GM18873 (cell line): ENCODE measurements around the gene TXNRD3.
"Not testable (repeated sequence)": the region's sequence is repeated elsewhere in the genome, so short reads cannot be mapped to it uniquely, and the experiment has no call there.

Source experiments
- ATAC-seq: cut with Tn5 transposase; IDR thresholded peaks from one replicate; pipeline ENCODE4 v1.9.1; 2021; ENCODE audit warnings: mild to moderate bottlenecking, moderate library complexity, moderate number of reproducible peaks; ENCODE audit not compliant: unreplicated experiment, low FRiP score

Gene TXNRD3

GRCh38 chr3:126606001-126606400 lies 48.9 kb downstream of the TXNRD3 start:
- no peak for ATAC-seq

- no peak for ATAC-seq
These were observed 50.2 kb downstream of the TXNRD3 start for GRCh38 chr3:126604691-126605090.

- ATAC-seq, result no peak
These were observed 55.8 kb downstream of the TXNRD3 start for GRCh38 chr3:126599101-126599500.

GRCh38 chr3:126595479-126595878 lies 59.4 kb downstream of the TXNRD3 start:
- not testable (repeated sequence) for ATAC-seq

GRCh38 chr3:126591515-126591914 lies 63.4 kb downstream of the TXNRD3 start:
- not testable (repeated sequence) for ATAC-seq

GRCh38 chr3:126582311-126582710 lies 72.6 kb downstream of the TXNRD3 start:
- no peak for ATAC-seq

GRCh38 chr3:126581569-126581968 lies 73.4 kb downstream of the TXNRD3 start:
- ATAC-seq, result no peak

GRCh38 chr3:126580746-126581145 lies 74.2 kb downstream of the TXNRD3 start:
- ATAC-seq, result no peak

GRCh38 chr3:126578702-126579101 lies 76.2 kb downstream of the TXNRD3 start:
- no peak for ATAC-seq

- no peak for ATAC-seq
These were observed 77.7 kb downstream of the TXNRD3 start for GRCh38 chr3:126577261-126577660.

GRCh38 chr3:126573492-126574117 lies 81.3 kb downstream of the TXNRD3 start:
- ATAC-seq, result no peak

GRCh38 chr3:126571078-126571477 lies 83.8 kb downstream of the TXNRD3 start:
- ATAC-seq, result no peak

- ATAC-seq, result no peak
These were observed 84.8 kb downstream of the TXNRD3 start for GRCh38 chr3:126570103-126570541.

- ATAC-seq, result no peak
These were observed 85.4 kb downstream of the TXNRD3 start for GRCh38 chr3:126569390-126569975.

GRCh38 chr3:126568776-126569342 lies 86.1 kb downstream of the TXNRD3 start:
- no peak for ATAC-seq

- no peak for ATAC-seq
These were observed 87.1 kb downstream of the TXNRD3 start for GRCh38 chr3:126567696-126568438.

- no peak for ATAC-seq
These were observed 92.1 kb downstream of the TXNRD3 start for GRCh38 chr3:126562737-126563276.

- ATAC-seq, result no peak
These were observed 96.4 kb downstream of the TXNRD3 start, which contains the start of gene C3orf22 for GRCh38 chr3:126558336-126559071. C3orf22 (minus strand) TSS chr3:126558932; CDS start chr3:126553390, 5,542 bp downstream.

- ATAC-seq, result no peak
These were observed 97.2 kb downstream of the TXNRD3 start for GRCh38 chr3:126557761-126558160.

- no peak for ATAC-seq
These were observed 97.5 kb downstream of the TXNRD3 start for GRCh38 chr3:126557415-126557745.
